A375 (cell line): ENCODE measurements around the gene DHCR7. TPM values are rescaled to one million over a fixed set of nuclear protein-coding genes. Genes with fewer than 3 reads are reported as not detected.

ENCODE experiments used
- small RNA-seq: library from RNA; depleted of rRNA; stranded (forward); fragments of <200 nt; gene quantifications from one replicate; pipeline ENCODE3, GENCODE V24; 2014
- total RNA-seq: library from RNA; depleted of rRNA; stranded (reverse); fragments of >200 nt; shearing (Covaris generic); gene quantifications from 2 replicates; pipeline ENCODE4 v1.2.3, GENCODE V29; 2014; rRNA removed

The DHCR7 gene
- 32.2 and 39.5 TPM in 2 replicates for total RNA-seq

GRCh38 chr11:71448257-71449171 is at the start of gene DHCR7:
Gene DHCR7, minus strand, starts transcription at chr11:71448393. Its CDS starts 3,441 bp downstream, at chr11:71444952.

GRCh38 chr11:71453037-71453917 is 5.1 kb upstream of the DHCR7 start, which contains the start of gene NADSYN1:
Gene NADSYN1, plus strand, starts transcription at chr11:71453203. Its CDS starts 94 bp downstream, at chr11:71453297.

Small RNA genes lying within 50 kb of the gene (small RNA-seq; reads per million reads assigned to genes)
- not detected for gene MIR6754

Other genes starting within 250 kb of the DHCR7 start
- 0.34 and 1.5 TPM in 2 replicates for gene SHANK2, start 195.8 kb downstream of the DHCR7 start, total RNA-seq
- 40.4 and 44.0 TPM in 2 replicates for gene NADSYN1, start 4.8 kb upstream of the DHCR7 start, total RNA-seq
- gene KRTAP5-7, start 78.9 kb upstream of the DHCR7 start, total RNA-seq: not detected in 2 replicates
- gene KRTAP5-8, start 89.6 kb upstream of the DHCR7 start, total RNA-seq: not detected in 2 replicates
- not detected in 2 replicates for gene KRTAP5-9, start 100.0 kb upstream of the DHCR7 start, total RNA-seq
- gene KRTAP5-10, start 117.2 kb upstream of the DHCR7 start, total RNA-seq: not detected in 2 replicates
- gene KRTAP5-11, start 134.5 kb upstream of the DHCR7 start, total RNA-seq: not detected in 2 replicates